ENCODE results near the gene CRTAC1.

GRCh38 chr10:97851341-97852001 is 178.9 kb downstream of the CRTAC1 start:
- TF ChIP-seq, protein P1, sequence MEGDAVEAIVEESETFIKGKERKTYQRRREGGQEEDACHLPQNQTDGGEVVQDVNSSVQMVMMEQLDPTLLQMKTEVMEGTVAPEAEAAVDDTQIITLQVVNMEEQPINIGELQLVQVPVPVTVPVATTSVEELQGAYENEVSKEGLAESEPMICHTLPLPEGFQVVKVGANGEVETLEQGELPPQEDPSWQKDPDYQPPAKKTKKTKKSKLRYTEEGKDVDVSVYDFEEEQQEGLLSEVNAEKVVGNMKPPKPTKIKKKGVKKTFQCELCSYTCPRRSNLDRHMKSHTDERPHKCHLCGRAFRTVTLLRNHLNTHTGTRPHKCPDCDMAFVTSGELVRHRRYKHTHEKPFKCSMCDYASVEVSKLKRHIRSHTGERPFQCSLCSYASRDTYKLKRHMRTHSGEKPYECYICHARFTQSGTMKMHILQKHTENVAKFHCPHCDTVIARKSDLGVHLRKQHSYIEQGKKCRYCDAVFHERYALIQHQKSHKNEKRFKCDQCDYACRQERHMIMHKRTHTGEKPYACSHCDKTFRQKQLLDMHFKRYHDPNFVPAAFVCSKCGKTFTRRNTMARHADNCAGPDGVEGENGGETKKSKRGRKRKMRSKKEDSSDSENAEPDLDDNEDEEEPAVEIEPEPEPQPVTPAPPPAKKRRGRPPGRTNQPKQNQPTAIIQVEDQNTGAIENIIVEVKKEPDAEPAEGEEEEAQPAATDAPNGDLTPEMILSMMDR (IDR thresholded peaks at IDR 0.05) = no peak
- TF ChIP-seq POLR2A (IDR thresholded peaks at IDR 0.05) = no peak
